Thyroid gland (tissue), 4 donors: Measurements from ENCODE around the gene MARK3.

Experiments
- POLR2A ChIP-seq, 2 donors: fragments of 450-650 bp; IDR thresholded peaks; one replicate each; pipeline ENCODE4 v1.6.1; 2017; ENCODE audit warnings: antibody characterized with exemption in 2 of 2, mild to moderate bottlenecking in 2 of 2, moderate library complexity in 1 of 2
- TF ChIP-seq, protein P1 (sequence below), 6 experiments: fragments of 200-600 bp in 3 of 6; fragments of 450-650 bp in 3 of 6; sonication (generic) in 3 of 6; IDR thresholded peaks; one replicate each; pipeline ENCODE4 v1.5.1; 2016 to 2019; ENCODE audit warnings: antibody characterized with exemption in 6 of 6, mild to moderate bottlenecking in 2 of 6, inconsistent platforms in 1 of 6, moderate library complexity in 1 of 6

DNA sequence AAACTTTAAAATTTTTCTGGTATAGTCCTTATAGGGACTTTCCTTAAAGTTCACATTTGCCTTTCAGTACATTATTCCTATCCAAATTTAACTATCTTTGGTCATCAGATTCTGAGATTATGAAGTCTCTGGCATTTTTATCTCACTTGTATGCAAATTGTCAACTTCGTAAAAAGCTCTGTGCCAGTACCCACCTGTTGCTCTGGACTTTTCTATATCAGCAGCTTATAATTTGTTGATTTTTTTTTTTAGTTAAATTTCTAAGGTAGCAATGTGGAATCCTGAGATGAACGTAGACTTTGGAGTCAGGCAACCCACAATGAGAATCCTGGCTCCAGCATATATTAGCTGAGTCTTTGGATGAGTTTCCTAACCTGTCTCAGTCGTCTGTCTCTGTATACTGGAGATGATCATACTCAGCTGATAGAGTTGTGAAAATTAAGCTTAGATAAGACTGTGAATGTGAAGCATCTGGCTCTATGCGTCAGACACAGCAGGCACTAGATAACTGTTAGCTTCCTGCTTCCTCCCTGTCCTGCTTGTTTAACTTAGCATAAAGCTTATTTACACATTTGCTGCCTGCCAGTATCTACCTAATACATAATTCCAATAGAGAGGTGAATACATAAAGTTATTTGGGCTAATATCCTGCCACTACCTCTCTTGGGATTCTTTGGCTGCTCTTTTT lies 59.8 kb downstream of the MARK3 start:
- TF ChIP-seq POLR2A (IDR thresholded peaks at IDR 0.05), result no peak
- TF ChIP-seq, protein P1, sequence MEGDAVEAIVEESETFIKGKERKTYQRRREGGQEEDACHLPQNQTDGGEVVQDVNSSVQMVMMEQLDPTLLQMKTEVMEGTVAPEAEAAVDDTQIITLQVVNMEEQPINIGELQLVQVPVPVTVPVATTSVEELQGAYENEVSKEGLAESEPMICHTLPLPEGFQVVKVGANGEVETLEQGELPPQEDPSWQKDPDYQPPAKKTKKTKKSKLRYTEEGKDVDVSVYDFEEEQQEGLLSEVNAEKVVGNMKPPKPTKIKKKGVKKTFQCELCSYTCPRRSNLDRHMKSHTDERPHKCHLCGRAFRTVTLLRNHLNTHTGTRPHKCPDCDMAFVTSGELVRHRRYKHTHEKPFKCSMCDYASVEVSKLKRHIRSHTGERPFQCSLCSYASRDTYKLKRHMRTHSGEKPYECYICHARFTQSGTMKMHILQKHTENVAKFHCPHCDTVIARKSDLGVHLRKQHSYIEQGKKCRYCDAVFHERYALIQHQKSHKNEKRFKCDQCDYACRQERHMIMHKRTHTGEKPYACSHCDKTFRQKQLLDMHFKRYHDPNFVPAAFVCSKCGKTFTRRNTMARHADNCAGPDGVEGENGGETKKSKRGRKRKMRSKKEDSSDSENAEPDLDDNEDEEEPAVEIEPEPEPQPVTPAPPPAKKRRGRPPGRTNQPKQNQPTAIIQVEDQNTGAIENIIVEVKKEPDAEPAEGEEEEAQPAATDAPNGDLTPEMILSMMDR (IDR thresholded peaks at IDR 0.05), result no peak
